GM19467 (cell line): ENCODE measurements around the gene WFDC9.
"Not testable (repeated sequence)": the region's sequence is repeated elsewhere in the genome, so short reads cannot be mapped to it uniquely, and the experiment has no call there.

Source experiments
- ATAC-seq: cut with Tn5 transposase; IDR thresholded peaks from one replicate; pipeline ENCODE4 v1.9.1; 2021; ENCODE audit warnings: mild to moderate bottlenecking, moderate library complexity; ENCODE audit not compliant: unreplicated experiment

Gene WFDC9

DNA sequence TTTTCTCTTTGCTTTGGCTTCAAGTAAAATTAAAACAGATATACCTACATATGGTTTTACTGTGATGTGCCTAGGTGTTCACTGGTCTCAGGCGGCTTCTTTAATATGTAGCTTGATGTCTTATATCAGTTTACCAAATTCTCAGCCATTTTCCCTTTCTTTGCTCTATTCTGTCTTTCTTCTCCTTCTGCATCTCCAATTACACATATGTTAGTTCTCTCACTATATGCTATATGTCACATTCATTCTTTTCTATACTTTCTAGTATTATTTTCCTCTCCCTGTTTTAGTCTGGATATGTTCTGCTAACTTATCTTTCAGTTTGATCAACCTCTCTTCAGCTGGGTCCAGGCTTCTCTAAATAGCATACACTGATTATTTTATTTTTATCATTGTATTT, 37.6 kb downstream of the WFDC9 start:
- ATAC-seq, result no peak

DNA sequence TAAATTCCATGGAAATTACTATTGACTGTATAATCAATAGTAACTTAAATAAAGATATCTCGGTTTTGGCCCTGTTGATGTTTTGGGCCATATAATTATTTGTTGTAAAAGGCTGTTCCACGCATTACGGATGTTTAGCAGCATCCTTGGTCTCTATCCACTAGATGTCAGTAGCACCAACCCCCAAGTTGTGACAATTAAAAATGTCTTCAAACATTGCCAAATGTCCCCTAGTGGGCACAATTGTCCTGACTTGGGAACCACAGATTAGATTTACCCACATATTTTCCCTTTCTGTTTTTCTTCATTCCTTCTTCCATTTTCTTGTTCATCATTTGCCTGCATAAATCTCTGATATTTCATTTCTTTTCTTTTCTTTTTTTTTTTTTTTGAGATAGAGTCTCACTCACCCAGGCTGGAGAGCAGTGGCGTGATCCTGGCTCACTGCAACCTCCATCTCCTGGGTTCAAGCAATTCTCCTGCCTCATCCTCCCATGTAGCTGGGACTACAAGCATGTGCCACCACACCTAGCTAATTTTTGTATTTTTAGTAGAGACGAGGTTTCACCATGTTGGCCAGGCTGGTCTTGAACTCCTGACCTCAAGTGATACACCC, 38.4 kb downstream of the WFDC9 start:
- peak; percentile 64 for ATAC-seq

DNA sequence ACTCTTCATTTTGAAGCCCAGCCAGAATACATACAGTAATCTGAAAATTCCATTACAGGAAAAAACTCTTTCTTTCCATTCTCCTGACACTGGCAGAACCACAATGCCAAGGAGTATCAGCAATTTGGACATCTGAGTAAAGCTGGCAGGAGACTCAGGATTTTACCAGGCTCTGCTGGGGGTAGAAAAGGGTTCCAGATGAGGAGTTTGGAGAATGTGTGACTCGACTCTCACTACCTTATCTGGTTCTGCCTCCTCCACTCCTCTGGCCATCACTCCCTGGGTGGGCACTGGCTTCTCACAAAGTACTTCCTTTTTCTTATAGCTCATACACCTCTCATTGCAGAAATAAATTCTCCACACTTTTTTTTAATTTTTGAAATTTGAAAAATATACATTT, 41.4 kb downstream of the WFDC9 start:
- ATAC-seq, result no peak

DNA sequence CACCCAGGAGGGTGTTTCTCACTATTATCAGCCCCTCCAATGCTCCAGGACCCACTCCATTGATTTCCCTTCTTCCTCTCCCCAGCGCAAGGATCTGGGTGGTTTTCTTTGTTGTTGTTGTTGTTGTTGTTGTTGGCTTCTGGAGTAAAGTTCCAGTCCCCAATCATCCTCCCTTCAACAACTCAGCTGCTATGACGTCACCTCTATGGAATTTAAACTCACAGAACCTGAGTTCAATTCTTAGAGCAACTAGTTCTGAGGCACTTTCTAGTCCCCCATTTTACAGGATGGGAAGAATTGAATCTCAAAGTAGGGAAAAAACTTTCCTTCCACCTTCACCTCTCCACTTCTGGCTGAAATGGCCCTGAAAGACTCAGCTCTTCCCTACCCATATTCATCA, 42.3 kb downstream of the WFDC9 start:
- no peak for ATAC-seq

DNA sequence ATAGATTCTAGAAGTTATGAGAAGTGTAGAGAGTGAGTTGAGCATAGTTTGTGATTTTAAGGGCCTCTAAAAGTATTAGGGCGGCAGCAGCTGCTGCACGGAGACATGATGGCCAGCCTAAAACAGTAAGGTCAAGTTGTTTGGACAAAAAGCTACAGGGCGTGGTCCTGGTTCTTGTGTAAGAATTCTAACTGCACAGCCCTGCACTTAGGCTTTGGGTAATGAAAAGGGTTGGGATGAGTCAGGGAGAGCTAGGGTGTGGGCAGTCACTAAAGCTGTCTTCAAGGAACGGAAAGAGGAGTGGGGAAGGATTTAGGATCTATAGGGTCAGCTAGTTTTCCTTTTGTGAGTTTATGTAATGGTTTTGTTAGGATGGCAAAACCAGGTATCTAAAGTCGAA, 45.1 kb downstream of the WFDC9 start:
- not testable (repeated sequence) for ATAC-seq

DNA sequence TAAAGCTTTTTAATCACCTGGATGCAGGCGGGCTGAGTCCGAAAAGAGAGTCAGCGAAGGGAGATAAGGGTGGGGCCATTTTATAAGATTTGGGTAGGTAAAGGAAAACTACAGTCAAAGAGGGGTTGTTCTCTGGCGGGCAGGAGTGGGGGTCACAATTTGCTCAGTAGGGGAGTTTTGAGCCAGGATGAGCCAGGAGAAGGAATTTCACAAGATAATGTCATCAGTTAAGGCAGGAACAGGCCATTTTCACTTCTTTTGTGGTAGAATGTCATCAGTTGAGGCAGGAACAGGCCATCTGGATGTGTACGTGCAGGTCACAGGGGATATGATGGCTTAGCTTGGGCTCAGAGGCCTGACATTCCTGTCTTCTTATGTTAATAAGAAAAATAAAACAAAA, 46.8 kb downstream of the WFDC9 start:
- not testable (repeated sequence) for ATAC-seq

DNA sequence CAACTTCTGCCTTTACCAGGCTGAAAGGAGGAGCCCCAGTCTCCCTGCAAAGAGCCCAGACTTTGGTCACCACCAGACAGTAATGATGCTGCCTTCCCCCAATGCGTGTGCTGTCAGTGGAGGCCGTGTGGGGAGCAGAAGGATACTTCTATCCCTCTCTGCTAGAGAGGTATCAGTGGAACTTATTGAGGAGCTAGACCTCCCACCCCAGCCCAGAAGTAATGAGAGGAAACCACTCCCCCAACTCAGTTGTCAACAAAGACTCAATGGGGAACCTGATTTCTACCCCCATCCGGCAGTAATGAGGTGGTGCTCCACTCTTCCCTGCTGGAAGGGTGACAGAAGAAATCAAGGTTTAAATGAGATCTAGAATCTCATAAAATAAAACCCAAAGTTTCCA, 47.6 kb downstream of the WFDC9 start:
- no peak for ATAC-seq

DNA sequence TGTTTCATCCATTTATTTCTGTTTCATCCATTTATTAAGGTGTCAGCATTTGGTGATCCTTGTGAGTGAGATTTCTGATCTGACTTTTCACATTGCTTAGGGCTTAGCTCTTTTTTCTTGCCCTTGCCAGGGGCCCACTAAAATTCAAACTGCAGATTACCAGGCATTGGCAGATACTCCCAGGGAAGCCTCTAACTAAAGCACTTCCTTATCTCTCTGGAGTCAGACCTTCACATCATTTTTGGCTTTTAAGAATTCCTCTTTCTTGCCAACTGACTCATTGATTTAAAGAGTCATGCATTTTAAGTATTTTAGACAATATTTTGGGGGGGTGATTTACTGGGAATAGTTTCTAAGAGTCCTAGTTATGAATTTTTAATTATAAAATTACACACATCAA, 49.4 kb downstream of the WFDC9 start:
- no peak for ATAC-seq

DNA sequence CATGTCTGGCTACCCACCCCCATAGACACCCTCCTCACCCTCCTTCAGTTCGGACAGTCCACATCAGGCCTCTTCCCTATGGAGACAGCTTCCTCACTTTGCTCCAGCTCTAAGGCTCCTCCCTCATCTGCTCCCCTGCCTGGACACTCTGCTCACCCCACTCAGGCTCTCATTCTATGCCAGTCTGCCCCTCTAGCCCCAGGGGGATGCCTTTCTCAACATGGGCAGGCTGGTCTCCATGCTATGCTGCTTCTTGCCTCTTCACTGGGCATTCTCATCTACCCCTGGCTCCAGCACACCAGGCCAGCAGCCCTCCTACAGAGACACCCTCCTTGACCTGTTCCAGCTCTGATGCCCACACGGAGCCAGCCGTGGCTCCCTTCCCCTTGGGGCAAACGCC, 51.9 kb downstream of the WFDC9 start, which contains the start of gene WFDC8:
TSS of gene WFDC8 (minus strand) at position 101 of the 400 bp plus-strand sequence. CDS start at position 64, 37 bp downstream.
- no peak for ATAC-seq

DNA sequence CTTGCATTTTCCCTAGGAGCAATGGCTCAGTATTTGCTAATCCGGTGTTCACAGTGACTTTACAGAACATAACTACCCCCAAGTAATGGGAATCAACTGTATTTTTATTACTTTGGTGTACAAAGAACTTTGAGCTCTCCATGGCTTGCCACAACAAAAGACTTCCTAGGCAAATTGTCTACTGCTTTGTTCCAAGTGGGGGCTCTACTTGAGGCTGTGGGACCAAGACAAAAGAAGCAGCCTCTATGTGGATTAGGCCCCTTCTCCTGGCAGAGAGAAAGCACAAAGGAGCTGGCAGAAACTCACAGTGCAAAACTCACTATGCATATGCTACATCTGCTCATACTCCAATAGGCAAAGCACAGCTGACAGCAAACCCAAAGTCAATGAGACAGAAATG, 52.9 kb downstream of the WFDC9 start:
- no peak for ATAC-seq

DNA sequence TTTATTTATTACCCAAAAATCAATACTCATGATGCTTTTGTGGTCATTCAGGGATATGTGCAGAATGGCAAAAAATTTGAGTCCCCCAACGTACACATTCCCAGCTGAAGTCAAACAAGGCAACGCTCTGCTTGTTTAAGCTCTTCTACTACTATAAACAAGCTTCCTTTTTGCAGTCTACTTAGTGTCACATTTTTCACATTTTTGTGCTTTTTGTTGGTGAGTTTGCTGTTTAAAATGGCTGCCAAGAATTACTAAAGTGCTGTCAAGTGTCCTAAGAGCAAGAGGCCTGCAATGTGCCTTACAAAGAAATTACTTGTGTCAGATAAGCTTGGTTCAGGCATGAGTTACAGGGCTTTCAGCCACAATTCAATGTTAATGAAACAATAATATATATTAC, 54.1 kb downstream of the WFDC9 start:
- ATAC-seq, result no peak

DNA sequence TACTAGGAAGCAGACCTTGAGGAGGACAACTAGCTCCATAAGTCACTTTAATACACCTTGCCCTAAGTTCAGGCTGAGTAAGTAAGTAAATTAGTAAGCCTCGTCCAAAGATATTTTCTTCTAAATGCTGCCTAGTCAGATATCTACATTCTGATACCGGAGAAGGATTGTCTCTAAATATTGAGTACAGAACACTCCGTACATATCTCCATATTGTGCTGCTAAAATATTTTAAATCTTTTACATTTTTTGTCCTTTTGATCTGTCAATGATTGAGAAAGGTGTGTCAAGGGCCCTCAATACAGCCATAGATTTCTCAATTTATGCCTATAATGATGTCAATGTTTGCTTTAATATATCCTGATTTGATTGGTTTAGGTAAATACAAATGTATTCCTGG, 55.2 kb downstream of the WFDC9 start:
- no peak for ATAC-seq

DNA sequence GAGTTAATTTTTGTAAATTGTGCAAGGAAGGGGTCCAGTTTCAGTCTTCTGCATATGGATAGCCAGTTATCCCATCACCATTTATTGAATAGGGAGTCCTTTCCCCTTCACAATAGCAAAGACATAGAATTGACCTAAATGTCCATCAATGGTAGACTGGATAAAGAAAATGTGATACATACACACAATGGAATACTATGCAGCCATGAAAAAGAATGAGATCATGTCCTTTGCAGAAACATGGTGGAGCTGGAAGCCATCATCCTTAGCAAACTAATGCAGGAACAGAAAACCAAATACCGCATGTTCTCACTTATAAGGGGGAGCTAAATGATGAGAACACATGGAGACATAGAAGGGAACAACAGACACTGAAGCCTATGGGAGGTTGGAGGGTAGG, 61.4 kb downstream of the WFDC9 start:
- not testable (repeated sequence) for ATAC-seq

DNA sequence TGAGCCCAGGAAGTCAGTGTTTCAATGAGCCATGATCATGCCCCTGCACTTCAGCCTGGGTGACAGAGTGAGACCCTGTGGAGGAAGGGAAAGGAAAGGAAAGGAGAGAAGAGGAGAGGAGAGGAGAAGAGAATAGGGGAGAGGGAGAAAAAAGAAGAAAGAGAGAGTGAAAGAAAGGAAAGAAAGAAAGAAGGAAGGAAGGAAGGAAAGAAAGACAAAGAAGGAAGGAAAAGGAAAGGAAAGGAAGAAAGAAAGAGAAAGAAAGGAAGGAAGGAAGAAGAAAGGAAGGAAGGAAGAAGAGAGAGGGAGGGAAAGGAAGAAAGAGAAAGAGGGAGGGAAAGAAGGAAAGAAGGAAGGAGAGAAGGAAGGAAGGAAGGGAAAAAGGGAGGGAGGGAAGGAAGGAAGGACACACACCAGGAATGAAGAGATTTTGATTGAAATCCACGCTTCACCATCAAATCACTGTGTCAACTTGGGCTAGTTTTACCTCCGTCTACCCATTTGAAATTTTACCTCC, 66.3 kb downstream of the WFDC9 start:
- no peak for ATAC-seq
